ENCODE results near the gene GPR146.

Gene GPR146

DNA sequence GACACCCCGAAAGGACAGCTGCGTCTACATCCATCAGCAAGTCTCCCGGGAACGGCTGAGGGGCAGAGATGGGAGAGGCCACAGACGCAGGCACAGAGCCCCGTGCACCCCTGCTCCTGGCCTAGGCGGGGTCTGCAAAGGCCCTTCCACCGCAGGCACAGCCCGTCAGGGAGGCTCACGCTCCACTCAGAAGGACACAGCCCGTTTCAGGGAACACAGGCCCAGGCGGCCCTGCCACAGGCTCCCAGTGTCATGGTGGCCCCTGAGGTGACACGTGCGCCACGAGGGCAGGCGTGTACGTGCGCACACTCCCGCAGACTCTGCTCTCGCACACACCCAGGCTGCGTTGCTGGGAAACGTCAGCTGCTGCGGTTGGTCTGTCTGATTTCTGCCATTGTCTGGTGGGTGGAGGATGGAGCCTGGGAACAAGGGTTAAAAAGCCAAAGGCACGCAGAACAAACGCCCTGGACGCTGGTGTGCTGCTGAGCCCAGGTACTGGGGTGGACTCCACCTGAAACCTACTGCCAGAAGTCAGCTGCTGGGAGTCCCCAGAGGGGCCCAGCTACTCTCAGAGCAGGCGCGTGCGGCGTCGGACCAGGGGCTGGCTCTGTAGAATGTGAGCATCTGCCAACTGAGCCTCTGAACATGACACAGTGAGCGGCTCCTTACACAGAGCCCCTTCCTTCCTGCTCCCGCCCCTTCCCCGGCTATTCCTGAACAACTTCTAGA lies 56.7 kb downstream of the GPR146 start:
- H4K20me1 ChIP-seq (ENCODE audit: insufficient read depth, low read length) = no peaks in the 10 kb centered on the region
- no peaks in the 10 kb centered on the region for H3K9me3 ChIP-seq (ENCODE audit: low read length)
- H3K4me1 ChIP-seq (ENCODE audit: insufficient read depth, low read length, severe bottlenecking) = no peaks in the 10 kb centered on the region
- no peaks in the 10 kb centered on the region for H3F3A ChIP-seq (ENCODE audit: insufficient read depth, low read length)
- H3K79me2 ChIP-seq (ENCODE audit: insufficient read depth, low read length) = no peaks in the 10 kb centered on the region
- H2AFZ ChIP-seq (ENCODE audit: low read length) = no peak overlapping the region
- no peak for TF ChIP-seq EZH2 (IDR thresholded peaks at IDR 0.05; ENCODE audit: borderline replicate concordance, low read length)
- TF ChIP-seq, protein P1, sequence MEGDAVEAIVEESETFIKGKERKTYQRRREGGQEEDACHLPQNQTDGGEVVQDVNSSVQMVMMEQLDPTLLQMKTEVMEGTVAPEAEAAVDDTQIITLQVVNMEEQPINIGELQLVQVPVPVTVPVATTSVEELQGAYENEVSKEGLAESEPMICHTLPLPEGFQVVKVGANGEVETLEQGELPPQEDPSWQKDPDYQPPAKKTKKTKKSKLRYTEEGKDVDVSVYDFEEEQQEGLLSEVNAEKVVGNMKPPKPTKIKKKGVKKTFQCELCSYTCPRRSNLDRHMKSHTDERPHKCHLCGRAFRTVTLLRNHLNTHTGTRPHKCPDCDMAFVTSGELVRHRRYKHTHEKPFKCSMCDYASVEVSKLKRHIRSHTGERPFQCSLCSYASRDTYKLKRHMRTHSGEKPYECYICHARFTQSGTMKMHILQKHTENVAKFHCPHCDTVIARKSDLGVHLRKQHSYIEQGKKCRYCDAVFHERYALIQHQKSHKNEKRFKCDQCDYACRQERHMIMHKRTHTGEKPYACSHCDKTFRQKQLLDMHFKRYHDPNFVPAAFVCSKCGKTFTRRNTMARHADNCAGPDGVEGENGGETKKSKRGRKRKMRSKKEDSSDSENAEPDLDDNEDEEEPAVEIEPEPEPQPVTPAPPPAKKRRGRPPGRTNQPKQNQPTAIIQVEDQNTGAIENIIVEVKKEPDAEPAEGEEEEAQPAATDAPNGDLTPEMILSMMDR (IDR thresholded peaks at IDR 0.05; ENCODE audit: low read length) = no peak
- no peak overlapping the region for H3K4me2 ChIP-seq (ENCODE audit: low read length)
- no peaks in the 10 kb centered on the region for H3K9me2 ChIP-seq (ENCODE audit: low read depth, low read length)
- H3K36me3 ChIP-seq (ENCODE audit: insufficient read depth, low read length) = peaks cover 8% of the 10 kb centered on the region; the same call in 1 of the 2 replicates
- H3K4me3 ChIP-seq (ENCODE audit: low read depth, low read length, poor library complexity, severe bottlenecking) = no peak overlapping the region
- H3K27me3 ChIP-seq (ENCODE audit: insufficient read depth, low read length) = peaks cover 13% of the 10 kb centered on the region; the same call in 1 of the 2 replicates
- H3K27ac ChIP-seq (ENCODE audit: low read depth, low read length, poor library complexity, severe bottlenecking) = no peak overlapping the region
- no peak overlapping the region for H3K9ac ChIP-seq (ENCODE audit: low read length)

DNA sequence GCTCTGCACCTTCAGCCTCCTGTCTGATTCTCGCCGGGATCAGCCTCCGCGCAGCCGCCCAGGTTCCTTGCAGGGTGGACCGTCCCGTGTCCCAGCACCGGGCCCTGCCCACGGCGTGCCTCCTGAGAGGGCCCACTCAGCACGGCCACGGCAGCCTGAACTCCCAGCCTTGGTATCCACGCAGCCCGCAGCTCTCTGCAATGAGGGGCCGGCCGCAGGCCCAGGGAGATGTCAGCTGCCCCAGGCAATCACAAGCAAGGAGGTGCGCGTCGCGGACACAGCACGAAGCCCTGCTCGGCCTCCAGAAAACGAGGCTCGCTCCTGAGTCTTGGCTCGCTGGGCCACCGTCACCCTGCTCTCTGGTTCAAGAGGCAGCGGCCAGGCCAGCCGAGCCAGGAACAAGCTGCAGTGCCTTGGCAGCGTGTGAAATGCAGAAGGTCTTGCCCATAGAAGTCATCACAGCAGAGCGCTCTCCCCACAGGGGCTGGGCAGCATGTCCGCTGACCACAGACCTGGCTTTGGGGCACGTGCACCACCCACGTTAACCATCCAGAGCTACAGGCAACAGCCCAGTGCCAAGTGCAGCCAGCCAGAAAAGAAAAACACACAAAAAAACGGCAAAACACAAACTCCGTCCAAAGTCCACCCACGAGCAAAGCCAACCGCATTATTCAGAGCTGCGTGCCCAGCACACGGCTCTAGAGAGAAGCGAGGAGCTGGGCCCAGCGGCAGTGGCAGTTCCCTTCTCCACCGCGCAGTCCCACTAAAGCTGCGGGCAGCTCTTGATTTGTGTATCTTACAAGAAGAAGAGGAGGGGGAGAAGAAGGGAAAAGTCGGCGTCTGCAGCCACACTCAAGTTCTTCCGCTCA lies 57.5 kb downstream of the GPR146 start:
- H3F3A ChIP-seq (ENCODE audit: insufficient read depth, low read length) = no peaks in the 10 kb centered on the region
- TF ChIP-seq EZH2 (IDR thresholded peaks at IDR 0.05; ENCODE audit: borderline replicate concordance, low read length) = no peak
- TF ChIP-seq, protein P1 (IDR thresholded peaks at IDR 0.05; ENCODE audit: low read length) = no peak
- H3K27ac ChIP-seq (ENCODE audit: low read depth, low read length, poor library complexity, severe bottlenecking) = no peak overlapping the region
- H3K4me3 ChIP-seq (ENCODE audit: low read depth, low read length, poor library complexity, severe bottlenecking) = no peak overlapping the region
- no peak overlapping the region for H3K4me2 ChIP-seq (ENCODE audit: low read length)
- H3K27me3 ChIP-seq (ENCODE audit: insufficient read depth, low read length) = peaks cover 10% of the 10 kb centered on the region; the same call in 1 of the 2 replicates
- no peak overlapping the region for H2AFZ ChIP-seq (ENCODE audit: low read length)
- peaks cover 8% of the 10 kb centered on the region; the same call in 1 of the 2 replicates for H3K36me3 ChIP-seq (ENCODE audit: insufficient read depth, low read length)
- no peaks in the 10 kb centered on the region for H3K4me1 ChIP-seq (ENCODE audit: insufficient read depth, low read length, severe bottlenecking)
- no peaks in the 10 kb centered on the region for H4K20me1 ChIP-seq (ENCODE audit: insufficient read depth, low read length)
- no peaks in the 10 kb centered on the region for H3K79me2 ChIP-seq (ENCODE audit: insufficient read depth, low read length)
- H3K9me3 ChIP-seq (ENCODE audit: low read length) = no peaks in the 10 kb centered on the region
- no peaks in the 10 kb centered on the region for H3K9me2 ChIP-seq (ENCODE audit: low read depth, low read length)
- no peak overlapping the region for H3K9ac ChIP-seq (ENCODE audit: low read length)

DNA sequence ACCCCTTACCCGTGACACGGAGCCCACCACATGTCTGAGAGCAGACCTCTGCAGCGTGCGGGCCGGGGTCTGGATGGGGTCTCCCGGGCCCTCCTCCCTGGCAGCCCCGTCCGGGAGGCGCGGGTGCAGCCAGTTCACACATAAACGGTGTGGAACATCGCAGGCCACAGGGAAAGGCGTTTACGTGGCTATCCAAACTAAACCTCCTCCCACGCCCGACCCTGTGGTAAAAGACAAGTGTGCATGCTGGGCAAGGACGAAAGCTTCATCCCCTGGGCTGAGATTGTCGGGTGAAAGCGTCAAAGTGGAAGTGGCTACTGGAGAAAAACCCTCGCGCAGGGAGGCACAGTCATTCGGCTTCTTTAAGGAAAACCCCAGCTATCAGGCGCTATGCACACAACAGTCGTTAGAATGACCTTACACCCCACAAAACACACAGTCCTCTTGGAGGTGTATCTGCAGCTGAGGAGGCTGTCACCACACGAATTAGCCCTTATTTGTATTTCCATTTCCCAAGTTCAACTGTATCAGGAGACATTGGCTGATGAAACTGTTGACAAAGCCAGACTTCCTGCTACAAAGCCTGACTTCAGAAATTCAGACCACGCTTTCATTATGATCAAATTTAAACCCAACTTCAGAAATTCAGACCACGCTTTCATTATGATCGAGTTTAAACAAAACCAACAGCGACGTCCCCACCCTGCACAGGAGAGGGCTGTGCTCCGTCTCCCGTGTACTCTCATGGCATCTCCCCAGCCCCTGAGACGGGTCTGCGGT lies 58.9 kb downstream of the GPR146 start:
- TF ChIP-seq, protein P1 (IDR thresholded peaks at IDR 0.05; ENCODE audit: low read length) = no peak
- no peak for TF ChIP-seq EZH2 (IDR thresholded peaks at IDR 0.05; ENCODE audit: borderline replicate concordance, low read length)
- H3K36me3 ChIP-seq (ENCODE audit: insufficient read depth, low read length) = peaks cover 6% of the 10 kb centered on the region; the same call in 1 of the 2 replicates
- H3K27ac ChIP-seq (ENCODE audit: low read depth, low read length, poor library complexity, severe bottlenecking) = no peak overlapping the region
- peaks cover 5% of the 10 kb centered on the region; the same call in 1 of the 2 replicates for H3K27me3 ChIP-seq (ENCODE audit: insufficient read depth, low read length)
- no peak overlapping the region for H3K4me2 ChIP-seq (ENCODE audit: low read length)
- H3K4me1 ChIP-seq (ENCODE audit: insufficient read depth, low read length, severe bottlenecking) = no peaks in the 10 kb centered on the region
- H3K9me2 ChIP-seq (ENCODE audit: low read depth, low read length) = no peaks in the 10 kb centered on the region
- H3K9me3 ChIP-seq (ENCODE audit: low read length) = no peaks in the 10 kb centered on the region
- H3F3A ChIP-seq (ENCODE audit: insufficient read depth, low read length) = no peaks in the 10 kb centered on the region
- H3K4me3 ChIP-seq (ENCODE audit: low read depth, low read length, poor library complexity, severe bottlenecking) = no peak overlapping the region
- no peaks in the 10 kb centered on the region for H3K79me2 ChIP-seq (ENCODE audit: insufficient read depth, low read length)
- no peak overlapping the region for H3K9ac ChIP-seq (ENCODE audit: low read length)
- no peaks in the 10 kb centered on the region for H4K20me1 ChIP-seq (ENCODE audit: insufficient read depth, low read length)
- no peak overlapping the region for H2AFZ ChIP-seq (ENCODE audit: low read length)
